Calu3 (cell line): ENCODE data around the gene STXBP2. TPM values are rescaled to one million over a fixed set of nuclear protein-coding genes. Genes with fewer than 3 reads are reported as not detected.

Experiments
- BruUV-seq: library from RNA; stranded (reverse); fragments of 400-500 nt; replicated peaks from 2 replicates; lab custom pipeline; 2021; lab: Mats Ljungman, UMichigan
- CTCF ChIA-PET: fragments of 300-600 bp; sonication (Branson Sonifier 250); formaldehyde crosslinking; loops from one replicate; lab custom pipeline; 2022; ENCODE audit warnings: antibody characterized with exemption; lab: Charles Lee
- DNase-seq: peaks from one replicate; pipeline ENCODE4 v3.0.0; 2022
- H3K27ac Mint-ChIP-seq: one replicate; pipeline ENCODE4 v1.8.0; 2022; ENCODE audit warnings: mixed read lengths; ENCODE audit not compliant: unreplicated experiment
- H3K27me3 Mint-ChIP-seq: one replicate; pipeline ENCODE4 v1.8.0; 2022; ENCODE audit warnings: mixed read lengths; ENCODE audit not compliant: unreplicated experiment
- H3K36me3 Mint-ChIP-seq: one replicate; pipeline ENCODE4 v1.8.0; 2022; ENCODE audit warnings: mild to moderate bottlenecking, moderate library complexity, mixed read lengths; ENCODE audit not compliant: insufficient read depth, unreplicated experiment
- H3K4me1 Mint-ChIP-seq: one replicate; pipeline ENCODE4 v1.8.0; 2022; ENCODE audit warnings: mild to moderate bottlenecking, low read depth, mixed read lengths; ENCODE audit not compliant: unreplicated experiment
- H3K4me3 Mint-ChIP-seq: one replicate; pipeline ENCODE4 v1.8.0; 2022; ENCODE audit warnings: mild to moderate bottlenecking, low read depth, moderate library complexity, mixed read lengths; ENCODE audit not compliant: unreplicated experiment
- H3K9me3 Mint-ChIP-seq: one replicate; pipeline ENCODE4 v1.8.0; 2022; ENCODE audit warnings: low read depth, mixed read lengths; ENCODE audit not compliant: unreplicated experiment
- intact Hi-C: fragments of 100-400 bp; cut with micrococcal nuclease; formaldehyde crosslinking; loops from one replicate; pipeline ENCODE4 v1.10.0; 2022; ENCODE audit not compliant: unreplicated experiment
- total RNA-seq: library from RNA; stranded (reverse); gene quantifications from 2 replicates; pipeline ENCODE4 v1.2.3, GENCODE V29; 2022
- TF ChIP-seq, protein P1 (sequence below): fragments of 200-600 bp; IDR thresholded peaks from one replicate; pipeline ENCODE4 v1.8.0; 2022; ENCODE audit warnings: antibody characterized with exemption; ENCODE audit not compliant: unreplicated experiment

Gene STXBP2
- total RNA-seq, 1 experiment from 2014 or later = 132 TPM

DNA sequence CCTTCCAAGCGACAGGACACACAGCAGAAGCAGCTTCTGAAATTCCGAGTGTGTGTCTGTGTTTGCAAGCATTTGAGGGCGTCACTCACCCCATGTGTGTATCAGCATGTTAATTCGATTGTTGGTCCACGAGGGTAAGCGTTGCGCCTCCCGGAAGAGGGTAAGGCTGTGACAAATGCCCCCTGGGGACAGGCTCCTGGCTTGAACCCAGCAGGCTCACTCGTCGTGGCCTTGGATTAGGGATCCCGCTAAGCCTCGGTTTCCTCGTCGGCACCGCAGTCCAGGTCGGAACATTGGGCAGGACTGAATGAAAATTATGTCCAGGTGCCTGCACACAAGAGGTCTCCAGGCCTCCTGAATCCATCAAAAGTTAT is 606 bp upstream of the STXBP2 start:
- Mint-ChIP-seq H3K36me3 (peaks cover 39% of the 10 kb centered on the region), H3K4me1 (no peaks in the 10 kb centered on the region), H3K27ac (no peak overlapping the region), H3K9me3 (peaks cover 3% of the 10 kb centered on the region), H3K27me3 (no peaks in the 10 kb centered on the region), H3K4me3 (peak overlapping the region; percentile 80)
- DNase-seq = no peak
- BruUV-seq = no TSS peak
- intact Hi-C loops = no loop called here
- CTCF ChIA-PET = no interaction called here
- TF ChIP-seq, protein P1, sequence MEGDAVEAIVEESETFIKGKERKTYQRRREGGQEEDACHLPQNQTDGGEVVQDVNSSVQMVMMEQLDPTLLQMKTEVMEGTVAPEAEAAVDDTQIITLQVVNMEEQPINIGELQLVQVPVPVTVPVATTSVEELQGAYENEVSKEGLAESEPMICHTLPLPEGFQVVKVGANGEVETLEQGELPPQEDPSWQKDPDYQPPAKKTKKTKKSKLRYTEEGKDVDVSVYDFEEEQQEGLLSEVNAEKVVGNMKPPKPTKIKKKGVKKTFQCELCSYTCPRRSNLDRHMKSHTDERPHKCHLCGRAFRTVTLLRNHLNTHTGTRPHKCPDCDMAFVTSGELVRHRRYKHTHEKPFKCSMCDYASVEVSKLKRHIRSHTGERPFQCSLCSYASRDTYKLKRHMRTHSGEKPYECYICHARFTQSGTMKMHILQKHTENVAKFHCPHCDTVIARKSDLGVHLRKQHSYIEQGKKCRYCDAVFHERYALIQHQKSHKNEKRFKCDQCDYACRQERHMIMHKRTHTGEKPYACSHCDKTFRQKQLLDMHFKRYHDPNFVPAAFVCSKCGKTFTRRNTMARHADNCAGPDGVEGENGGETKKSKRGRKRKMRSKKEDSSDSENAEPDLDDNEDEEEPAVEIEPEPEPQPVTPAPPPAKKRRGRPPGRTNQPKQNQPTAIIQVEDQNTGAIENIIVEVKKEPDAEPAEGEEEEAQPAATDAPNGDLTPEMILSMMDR = no peak

- H3K4me1 Mint-ChIP-seq = no peaks in the 10 kb centered on the region
- H3K27ac Mint-ChIP-seq = peak overlapping the region; percentile 72
- DNase-seq = peak; percentile 53
- peak overlapping the region; percentile 80 for H3K4me3 Mint-ChIP-seq
- H3K36me3 Mint-ChIP-seq = peaks cover 39% of the 10 kb centered on the region
- CTCF ChIA-PET = interaction anchor here (0.6 kb wide), 1 partner anchor 8 kb away, joined by 6 read pairs; the partner anchor contains the start of genes PET100 and XAB2
- TF ChIP-seq, protein P1 = no peak
- BruUV-seq = TSS peak; percentile 34
- H3K27me3 Mint-ChIP-seq = no peaks in the 10 kb centered on the region
- intact Hi-C loops = no loop called here
- peaks cover 3% of the 10 kb centered on the region for H3K9me3 Mint-ChIP-seq
Observed at GRCh38 chr19:7637374-7638256, 705 bp downstream of the STXBP2 start.

- BruUV-seq = no TSS peak
Observed at GRCh38 chr19:7638802-7639465, 2.0 kb downstream of the STXBP2 start.

DNA sequence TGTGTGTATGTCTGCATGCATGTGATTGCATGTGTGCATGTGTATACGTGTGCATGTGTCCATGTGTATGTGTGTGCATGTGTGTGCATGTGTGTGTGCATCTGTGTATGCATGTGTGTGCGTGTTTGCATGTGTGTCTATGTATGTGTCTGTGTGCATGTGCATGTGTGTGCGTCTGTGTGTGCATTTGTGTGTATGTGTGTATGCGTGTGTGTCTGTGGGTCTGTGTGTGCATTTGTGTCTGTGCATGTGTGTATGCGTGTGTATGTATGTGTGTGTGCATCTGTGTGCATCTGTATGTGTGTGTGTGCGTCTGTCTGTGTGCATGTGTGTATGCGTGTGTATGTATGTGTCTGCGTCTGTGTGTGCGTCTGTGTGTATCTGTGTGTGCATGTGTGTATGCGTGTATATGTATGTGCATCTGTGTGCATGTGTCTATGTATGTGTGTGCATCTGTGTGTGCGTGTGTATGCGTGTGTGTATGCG is 3.0 kb downstream of the STXBP2 start:
- Mint-ChIP-seq H3K4me1 (no peaks in the 10 kb centered on the region), H3K9me3 (peaks cover 3% of the 10 kb centered on the region), H3K36me3 (peaks cover 43% of the 10 kb centered on the region), H3K4me3 (peak overlapping the region; percentile 19), H3K27me3 (no peaks in the 10 kb centered on the region), H3K27ac (peak overlapping the region; percentile 15)
- no TSS peak for BruUV-seq
- CTCF ChIA-PET = no interaction called here
- intact Hi-C loops = no loop called here
- no peak for DNase-seq
- TF ChIP-seq, protein P1 = no peak

More at GRCh38 chr19:7638802-7639465, 2.0 kb downstream of the STXBP2 start:
- H3K4me3 Mint-ChIP-seq = no peak overlapping the region
- TF ChIP-seq, protein P1 = no peak
- no peaks in the 10 kb centered on the region for H3K27me3 Mint-ChIP-seq
- peaks cover 37% of the 10 kb centered on the region for H3K36me3 Mint-ChIP-seq
- CTCF ChIA-PET = no interaction called here
- no peaks in the 10 kb centered on the region for H3K4me1 Mint-ChIP-seq
- intact Hi-C loops = no loop called here
- H3K27ac Mint-ChIP-seq = no peak overlapping the region
- DNase-seq = no peak
- H3K9me3 Mint-ChIP-seq = peaks cover 3% of the 10 kb centered on the region
